ENCODE data around the gene SCAMP4. TPM values are rescaled to one million over a fixed set of nuclear protein-coding genes. Genes with fewer than 3 reads are reported as not detected.
"Not testable (repeated sequence)": the region's sequence is repeated elsewhere in the genome, so short reads cannot be mapped to it uniquely, and the experiment has no call there.

Gene SCAMP4
- total RNA-seq, 1 experiment from 2014 or later = 81.3 TPM

DNA sequence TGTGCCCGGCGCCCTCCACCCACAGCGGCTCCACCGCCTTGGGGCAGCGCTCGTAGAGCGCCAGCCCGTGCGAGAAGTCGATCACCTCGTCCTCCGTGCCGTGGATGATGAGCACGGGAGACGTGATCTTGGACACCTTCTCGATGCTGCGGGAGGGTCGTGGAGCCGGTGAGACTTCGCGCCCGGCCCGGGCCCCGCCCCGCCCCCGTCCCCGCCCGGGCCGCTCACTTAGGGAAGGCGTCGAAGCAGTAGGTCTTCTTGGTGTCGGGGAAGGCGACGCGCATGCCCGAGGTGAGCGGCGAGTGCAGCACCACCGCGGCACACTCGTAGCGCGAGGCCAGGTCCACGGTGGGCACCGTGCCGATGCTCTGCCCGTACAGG lies 27.9 kb upstream of the SCAMP4 start:
- DNase-seq (ENCODE audit: low spot score); POLR2A ChIA-PET; H3K27me3 Mint-ChIP-seq (ENCODE audit: low read depth); H3K27ac Mint-ChIP-seq; H3K36me3 Mint-ChIP-seq; H3K9me3 Mint-ChIP-seq; ATAC-seq: not testable (repeated sequence)
- H3K4me3 Mint-ChIP-seq = peak overlapping the region; percentile 47; the same call in 1 of the 2 replicates
- CTCF ChIA-PET = interaction anchor here (0.8 to 3.0 kb wide), 8 partner anchors 8 to 69 kb away, joined by 3 to 48 read pairs (median 8); partner anchors contain the start of gene ABHD17A
- peaks cover 17% of the 10 kb centered on the region for H3K4me1 Mint-ChIP-seq

DNA sequence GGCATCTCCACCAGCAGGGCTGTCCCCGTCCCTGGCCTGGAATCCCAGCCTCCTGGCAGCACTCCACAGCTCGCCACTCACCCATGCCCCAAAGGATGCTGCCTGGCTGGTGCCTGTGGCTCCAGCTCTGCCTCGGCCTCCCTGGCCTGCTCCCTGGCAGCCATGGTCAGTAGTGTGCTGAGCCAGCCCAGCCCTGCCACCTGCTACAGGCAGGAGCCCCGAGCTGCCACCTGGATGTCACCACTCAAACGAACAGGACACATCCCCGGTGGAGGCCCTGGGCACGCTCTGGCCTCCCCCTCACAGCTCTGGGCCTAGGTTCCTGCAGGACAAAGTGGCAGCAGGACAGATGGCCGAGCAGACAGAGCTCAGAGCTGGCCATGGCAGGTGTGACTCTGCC lies 26.6 kb upstream of the SCAMP4 start:
- H3K36me3 Mint-ChIP-seq; H3K27me3 Mint-ChIP-seq (ENCODE audit: low read depth); H3K4me3 Mint-ChIP-seq; DNase-seq (ENCODE audit: low spot score); POLR2A ChIA-PET; H3K27ac Mint-ChIP-seq; CTCF ChIA-PET; ATAC-seq; H3K9me3 Mint-ChIP-seq: not testable (repeated sequence)
- peaks cover 26% of the 10 kb centered on the region for H3K4me1 Mint-ChIP-seq

DNA sequence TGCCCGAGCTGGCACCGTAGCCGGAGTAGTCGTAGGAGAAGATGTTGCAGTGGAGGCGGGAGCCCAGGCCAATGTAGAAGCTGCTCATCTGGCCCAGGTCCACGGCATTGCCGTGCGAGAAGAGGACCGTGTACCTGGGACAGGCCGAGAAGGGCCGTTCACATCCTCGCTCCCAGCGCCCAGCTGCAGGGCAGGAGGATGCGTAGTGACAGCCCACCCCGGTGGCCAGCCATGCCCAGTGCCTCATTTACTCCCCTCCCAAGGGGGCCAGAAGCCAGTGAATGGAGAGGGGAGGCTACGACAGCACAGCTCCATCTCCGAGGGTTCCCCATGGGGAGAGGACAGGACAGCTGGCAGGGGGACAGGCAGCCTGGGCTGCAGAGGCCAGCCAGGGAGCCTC lies 25.2 kb upstream of the SCAMP4 start:
- ATAC-seq; DNase-seq (ENCODE audit: low spot score); H3K4me3 Mint-ChIP-seq; H3K27ac Mint-ChIP-seq; H3K27me3 Mint-ChIP-seq (ENCODE audit: low read depth); H3K9me3 Mint-ChIP-seq; H3K36me3 Mint-ChIP-seq; POLR2A ChIA-PET: not testable (repeated sequence)
- CTCF ChIA-PET = interaction anchor here (0.6 kb wide), 1 partner anchor 333 kb away, joined by 4 read pairs; no protein-coding TSS in a partner anchor
- H3K4me1 Mint-ChIP-seq = peaks cover 23% of the 10 kb centered on the region

DNA sequence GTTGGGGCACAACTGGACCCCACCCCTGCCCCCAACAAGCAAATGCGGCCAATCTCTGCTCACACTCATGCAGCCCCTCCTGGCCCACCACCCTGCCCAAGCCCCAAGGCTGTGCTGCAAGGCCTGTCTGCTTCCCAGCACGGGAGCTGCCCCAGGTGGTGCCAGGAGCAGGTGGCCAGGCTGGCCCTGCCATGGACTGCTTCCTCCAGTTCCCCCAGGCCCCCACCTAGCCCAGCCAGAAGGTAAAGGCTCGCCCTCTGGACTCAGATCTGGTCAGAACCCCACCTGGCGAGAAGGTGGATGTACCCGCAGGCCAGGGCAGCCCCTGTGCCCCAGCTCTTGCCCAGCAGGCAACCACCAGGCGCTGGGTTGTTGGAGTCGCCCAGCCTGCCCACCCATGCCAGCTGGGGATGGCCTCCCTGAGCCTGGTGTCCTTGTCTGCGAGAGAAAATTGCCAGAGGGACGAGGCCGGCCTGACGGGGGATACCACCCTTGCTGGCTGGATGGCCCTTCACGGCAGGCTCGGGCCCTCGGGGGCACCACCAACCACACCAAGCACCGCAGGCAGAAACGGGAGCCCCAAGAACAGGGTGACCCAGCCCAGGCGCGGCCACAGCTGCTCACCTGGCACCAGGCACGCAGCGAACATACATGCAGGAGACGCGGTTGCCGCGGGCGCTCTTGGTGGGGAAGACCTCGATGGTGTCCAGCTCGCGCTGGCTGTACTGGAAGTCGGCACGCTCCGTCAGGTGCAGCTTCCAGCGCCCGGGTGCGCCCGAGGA lies 24.4 kb upstream of the SCAMP4 start:
- TF ChIP-seq ETV6 (CRISPR knock-in tag; IDR thresholded peaks at IDR 0.05) (no peak), ZNF396 (CRISPR knock-in tag; IDR thresholded peaks at IDR 0.05; ENCODE audit: borderline replicate concordance) (no peak), ZNF317 (CRISPR knock-in tag; IDR thresholded peaks at IDR 0.05; ENCODE audit: borderline replicate concordance, low read depth) (no peak), OVOL2 (CRISPR knock-in tag; IDR thresholded peaks at IDR 0.05; ENCODE audit: borderline replicate concordance) (no peak), ZNF263 (CRISPR knock-in tag; IDR thresholded peaks at IDR 0.05; ENCODE audit: low read depth) (no peak), MYBL2 (CRISPR knock-in tag; IDR thresholded peaks at IDR 0.05) (no peak), JAZF1 (CRISPR knock-in tag; IDR thresholded peaks at IDR 0.05) (no peak), SMAD4 (CRISPR knock-in tag; IDR thresholded peaks at IDR 0.05) (no peak), MXD4 (CRISPR knock-in tag; IDR thresholded peaks at IDR 0.05; ENCODE audit: borderline replicate concordance) (no peak), ESRRA (CRISPR knock-in tag; IDR thresholded peaks at IDR 0.05; ENCODE audit: borderline replicate concordance) (no peak), EMX1 (CRISPR knock-in tag; IDR thresholded peaks at IDR 0.05) (no peak)
- TF ChIP-seq, protein P1, sequence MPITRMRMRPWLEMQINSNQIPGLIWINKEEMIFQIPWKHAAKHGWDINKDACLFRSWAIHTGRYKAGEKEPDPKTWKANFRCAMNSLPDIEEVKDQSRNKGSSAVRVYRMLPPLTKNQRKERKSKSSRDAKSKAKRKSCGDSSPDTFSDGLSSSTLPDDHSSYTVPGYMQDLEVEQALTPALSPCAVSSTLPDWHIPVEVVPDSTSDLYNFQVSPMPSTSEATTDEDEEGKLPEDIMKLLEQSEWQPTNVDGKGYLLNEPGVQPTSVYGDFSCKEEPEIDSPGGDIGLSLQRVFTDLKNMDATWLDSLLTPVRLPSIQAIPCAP (CRISPR knock-in tag; IDR thresholded peaks at IDR 0.05) = no peak
- TF ChIP-seq, protein P2, sequence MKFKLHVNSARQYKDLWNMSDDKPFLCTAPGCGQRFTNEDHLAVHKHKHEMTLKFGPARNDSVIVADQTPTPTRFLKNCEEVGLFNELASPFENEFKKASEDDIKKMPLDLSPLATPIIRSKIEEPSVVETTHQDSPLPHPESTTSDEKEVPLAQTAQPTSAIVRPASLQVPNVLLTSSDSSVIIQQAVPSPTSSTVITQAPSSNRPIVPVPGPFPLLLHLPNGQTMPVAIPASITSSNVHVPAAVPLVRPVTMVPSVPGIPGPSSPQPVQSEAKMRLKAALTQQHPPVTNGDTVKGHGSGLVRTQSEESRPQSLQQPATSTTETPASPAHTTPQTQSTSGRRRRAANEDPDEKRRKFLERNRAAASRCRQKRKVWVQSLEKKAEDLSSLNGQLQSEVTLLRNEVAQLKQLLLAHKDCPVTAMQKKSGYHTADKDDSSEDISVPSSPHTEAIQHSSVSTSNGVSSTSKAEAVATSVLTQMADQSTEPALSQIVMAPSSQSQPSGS (CRISPR knock-in tag; IDR thresholded peaks at IDR 0.05; ENCODE audit: borderline replicate concordance, low read depth) = no peak
- TF ChIP-seq, protein P3, sequence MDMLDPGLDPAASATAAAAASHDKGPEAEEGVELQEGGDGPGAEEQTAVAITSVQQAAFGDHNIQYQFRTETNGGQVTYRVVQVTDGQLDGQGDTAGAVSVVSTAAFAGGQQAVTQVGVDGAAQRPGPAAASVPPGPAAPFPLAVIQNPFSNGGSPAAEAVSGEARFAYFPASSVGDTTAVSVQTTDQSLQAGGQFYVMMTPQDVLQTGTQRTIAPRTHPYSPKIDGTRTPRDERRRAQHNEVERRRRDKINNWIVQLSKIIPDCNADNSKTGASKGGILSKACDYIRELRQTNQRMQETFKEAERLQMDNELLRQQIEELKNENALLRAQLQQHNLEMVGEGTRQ (CRISPR knock-in tag; IDR thresholded peaks at IDR 0.05) = no peak
- TF ChIP-seq, protein P4, sequence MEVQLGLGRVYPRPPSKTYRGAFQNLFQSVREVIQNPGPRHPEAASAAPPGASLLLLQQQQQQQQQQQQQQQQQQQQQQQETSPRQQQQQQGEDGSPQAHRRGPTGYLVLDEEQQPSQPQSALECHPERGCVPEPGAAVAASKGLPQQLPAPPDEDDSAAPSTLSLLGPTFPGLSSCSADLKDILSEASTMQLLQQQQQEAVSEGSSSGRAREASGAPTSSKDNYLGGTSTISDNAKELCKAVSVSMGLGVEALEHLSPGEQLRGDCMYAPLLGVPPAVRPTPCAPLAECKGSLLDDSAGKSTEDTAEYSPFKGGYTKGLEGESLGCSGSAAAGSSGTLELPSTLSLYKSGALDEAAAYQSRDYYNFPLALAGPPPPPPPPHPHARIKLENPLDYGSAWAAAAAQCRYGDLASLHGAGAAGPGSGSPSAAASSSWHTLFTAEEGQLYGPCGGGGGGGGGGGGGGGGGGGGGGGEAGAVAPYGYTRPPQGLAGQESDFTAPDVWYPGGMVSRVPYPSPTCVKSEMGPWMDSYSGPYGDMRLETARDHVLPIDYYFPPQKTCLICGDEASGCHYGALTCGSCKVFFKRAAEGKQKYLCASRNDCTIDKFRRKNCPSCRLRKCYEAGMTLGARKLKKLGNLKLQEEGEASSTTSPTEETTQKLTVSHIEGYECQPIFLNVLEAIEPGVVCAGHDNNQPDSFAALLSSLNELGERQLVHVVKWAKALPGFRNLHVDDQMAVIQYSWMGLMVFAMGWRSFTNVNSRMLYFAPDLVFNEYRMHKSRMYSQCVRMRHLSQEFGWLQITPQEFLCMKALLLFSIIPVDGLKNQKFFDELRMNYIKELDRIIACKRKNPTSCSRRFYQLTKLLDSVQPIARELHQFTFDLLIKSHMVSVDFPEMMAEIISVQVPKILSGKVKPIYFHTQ (CRISPR knock-in tag; IDR thresholded peaks at IDR 0.05) = no peak
- H3K27ac Mint-ChIP-seq = no peak overlapping the region
- no peaks in the 10 kb centered on the region for H3K36me3 Mint-ChIP-seq
- CTCF ChIA-PET = no interaction called here
- no peaks in the 10 kb centered on the region for H3K9me3 Mint-ChIP-seq
- DNase-seq (ENCODE audit: low spot score) (no peak), ATAC-seq (no peak)
- no peak overlapping the region for H3K4me3 Mint-ChIP-seq
- peaks cover 20% of the 10 kb centered on the region for H3K4me1 Mint-ChIP-seq
- POLR2A ChIA-PET = no interaction called here
- H3K27me3 Mint-ChIP-seq (ENCODE audit: low read depth) = peaks cover 2% of the 10 kb centered on the region; the same call in 1 of the 2 replicates

DNA sequence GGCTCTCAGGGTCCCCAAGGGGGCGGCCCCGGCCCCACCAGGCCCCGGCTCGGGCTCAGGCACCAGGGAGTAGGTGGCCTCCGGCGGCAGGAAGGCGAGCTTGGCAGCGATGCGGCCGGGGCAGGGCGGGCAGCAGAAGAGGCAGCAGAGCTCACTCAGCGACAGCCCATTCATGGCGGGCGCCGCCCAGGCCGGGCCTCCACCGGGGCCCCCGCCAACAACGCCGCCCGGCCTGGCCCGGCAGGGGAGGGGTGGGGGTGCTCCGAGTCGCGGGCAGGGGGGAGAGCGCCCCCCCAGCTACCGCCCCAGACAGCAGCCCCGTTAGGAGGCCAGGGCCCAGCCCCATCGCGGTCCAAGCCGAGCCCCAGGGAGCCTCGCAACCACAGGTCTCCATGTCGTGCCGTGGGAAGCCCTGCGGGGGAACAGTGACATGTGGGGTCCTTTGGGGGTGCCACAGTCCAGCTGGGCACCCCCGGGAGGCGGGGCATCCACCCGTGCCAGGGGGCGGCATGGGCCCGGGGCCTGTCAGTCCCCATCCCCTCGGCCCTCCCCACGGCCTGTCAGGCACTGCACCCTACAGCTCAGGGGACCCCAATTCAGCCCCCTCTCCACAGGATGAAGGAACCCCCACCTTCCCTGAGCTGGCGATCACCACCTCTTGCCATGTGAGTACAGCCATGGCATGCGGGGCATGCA lies 23.7 kb upstream of the SCAMP4 start:
- H3K4me3 Mint-ChIP-seq; POLR2A ChIA-PET; H3K27me3 Mint-ChIP-seq (ENCODE audit: low read depth); H3K36me3 Mint-ChIP-seq; ATAC-seq; DNase-seq (ENCODE audit: low spot score); H3K27ac Mint-ChIP-seq; H3K9me3 Mint-ChIP-seq: not testable (repeated sequence)
- peaks cover 20% of the 10 kb centered on the region for H3K4me1 Mint-ChIP-seq
- CTCF ChIA-PET = interaction anchor here (1.3 kb wide), 1 partner anchor 17 kb away, joined by 8 read pairs; no protein-coding TSS in a partner anchor
